Parathyroid adenoma (tissue), 2 donors: ENCODE data around the gene IFT81.
"Not testable (repeated sequence)": the region's sequence is repeated elsewhere in the genome, so short reads cannot be mapped to it uniquely, and the experiment has no call there.

Experiments
- H2AFZ ChIP-seq: fragments of 300-600 bp; sonication (generic); one replicate; pipeline ENCODE4 v1.7.0; 2017; ENCODE audit warnings: antibody characterized with exemption, mild to moderate bottlenecking
- H3K27ac ChIP-seq: fragments of 300-600 bp; sonication (generic); one replicate; pipeline ENCODE4 v1.7.0; 2017
- H3K27me3 ChIP-seq: fragments of 300-600 bp; sonication (generic); one replicate; pipeline ENCODE4 v1.7.0; 2017; ENCODE audit warnings: low read length; ENCODE audit not compliant: control insufficient read depth, insufficient read depth
- H3K36me3 ChIP-seq: fragments of 300-600 bp; sonication (generic); one replicate; pipeline ENCODE4 v1.7.0; 2017; ENCODE audit warnings: low read length; ENCODE audit not compliant: control insufficient read depth, insufficient read depth
- H3K4me1 ChIP-seq: fragments of 300-600 bp; sonication (generic); one replicate; pipeline ENCODE4 v1.7.0; 2017; ENCODE audit warnings: control low read depth
- H3K4me2 ChIP-seq: fragments of 300-600 bp; sonication (generic); one replicate; pipeline ENCODE4 v1.7.0; 2017; ENCODE audit warnings: low read length
- H3K4me3 ChIP-seq: fragments of 300-600 bp; sonication (generic); one replicate; pipeline ENCODE4 v1.7.0; 2017; ENCODE audit warnings: low read depth, low read length
- H3K79me2 ChIP-seq: fragments of 300-600 bp; sonication (generic); one replicate; pipeline ENCODE4 v1.7.0; 2017; ENCODE audit warnings: control low read depth
- H3K9ac ChIP-seq: fragments of 300-600 bp; sonication (generic); one replicate; pipeline ENCODE4 v1.7.0; 2017; ENCODE audit warnings: mild to moderate bottlenecking
- H3K9me3 ChIP-seq: fragments of 300-600 bp; sonication (generic); one replicate; pipeline ENCODE4 v1.7.0; 2017; ENCODE audit warnings: low read length; ENCODE audit not compliant: control insufficient read depth
- CTCF ChIP-seq: fragments of 300-600 bp; sonication (generic); IDR thresholded peaks from one replicate; pipeline ENCODE4 v1.7.0; 2017; ENCODE audit warnings: antibody characterized with exemption, mild to moderate bottlenecking
- donor health status: primary hyperparathyroidism.

Gene IFT81

GRCh38 chr12:110112335-110112660, 11.9 kb upstream of the IFT81 start:
- H3K36me3 ChIP-seq = no peaks in the 10 kb centered on the region
- no peak overlapping the region for H3K9ac ChIP-seq
- H3K9me3 ChIP-seq = no peaks in the 10 kb centered on the region
- no peaks in the 10 kb centered on the region for H3K27me3 ChIP-seq
- H3K4me3 ChIP-seq = no peak overlapping the region
- no peaks in the 10 kb centered on the region for H3K79me2 ChIP-seq
- peaks cover 2% of the 10 kb centered on the region for H3K4me1 ChIP-seq
- no peak overlapping the region for H2AFZ ChIP-seq
- no peak for TF ChIP-seq CTCF
- H3K4me2 ChIP-seq = no peak overlapping the region
- H3K27ac ChIP-seq = no peak overlapping the region

GRCh38 chr12:110114528-110114937, 9.6 kb upstream of the IFT81 start:
- H3K4me1 ChIP-seq = no peaks in the 10 kb centered on the region

GRCh38 chr12:110115675-110116074, 8.5 kb upstream of the IFT81 start:
- no peak overlapping the region for H3K4me2 ChIP-seq
- no peak overlapping the region for H3K27ac ChIP-seq
- H3K9me3 ChIP-seq = no peaks in the 10 kb centered on the region
- no peaks in the 10 kb centered on the region for H3K36me3 ChIP-seq
- no peak overlapping the region for H3K4me3 ChIP-seq
- no peak overlapping the region for H2AFZ ChIP-seq
- no peaks in the 10 kb centered on the region for H3K79me2 ChIP-seq
- H3K9ac ChIP-seq = no peak overlapping the region
- H3K27me3 ChIP-seq = no peaks in the 10 kb centered on the region
- TF ChIP-seq CTCF = no peak
- H3K4me1 ChIP-seq = no peaks in the 10 kb centered on the region

More at GRCh38 chr12:110114528-110114937, 9.6 kb upstream of the IFT81 start:
- Histone ChIP-seq H2AFZ (no peak overlapping the region), H3K9ac (no peak overlapping the region), H3K27me3 (no peaks in the 10 kb centered on the region), H3K79me2 (no peaks in the 10 kb centered on the region), H3K4me3 (no peak overlapping the region), H3K9me3 (no peaks in the 10 kb centered on the region), H3K36me3 (no peaks in the 10 kb centered on the region), H3K27ac (no peak overlapping the region), H3K4me2 (no peak overlapping the region)
- TF ChIP-seq CTCF = no peak

- Histone ChIP-seq H3K9me3 (no peaks in the 10 kb centered on the region), H3K9ac (no peak overlapping the region), H3K27me3 (no peaks in the 10 kb centered on the region), H3K4me1 (no peaks in the 10 kb centered on the region), H3K36me3 (no peaks in the 10 kb centered on the region), H3K27ac (no peak overlapping the region), H2AFZ (no peak overlapping the region), H3K4me3 (no peak overlapping the region), H3K79me2 (no peaks in the 10 kb centered on the region), H3K4me2 (no peak overlapping the region)
- TF ChIP-seq CTCF = no peak
Observed at GRCh38 chr12:110116623-110117022, 7.5 kb upstream of the IFT81 start.

GRCh38 chr12:110117210-110117609, 6.9 kb upstream of the IFT81 start:
- H3K9me3 ChIP-seq, H3K36me3 ChIP-seq, H3K9ac ChIP-seq, H3K4me3 ChIP-seq, H3K79me2 ChIP-seq, H3K4me1 ChIP-seq, H3K4me2 ChIP-seq, H3K27me3 ChIP-seq, H2AFZ ChIP-seq, H3K27ac ChIP-seq: not testable (repeated sequence)
